Purkinje cell (primary cell): ENCODE data around the gene CNOT2. TPM values are rescaled to one million over a fixed set of nuclear protein-coding genes. Genes with fewer than 3 reads are reported as not detected.

Experiments
- polyA plus RNA-seq: library from polyadenylated mRNA; unstranded; fragments of >200 nt; fragmentation: Nextera tagmentation; gene quantifications from 2 replicates; pipeline ENCODE4 v1.2.1, GENCODE V29; 2014

CNOT2 gene
- 56.8 and 62.7 TPM in 2 replicates for polyA plus RNA-seq

DNA sequence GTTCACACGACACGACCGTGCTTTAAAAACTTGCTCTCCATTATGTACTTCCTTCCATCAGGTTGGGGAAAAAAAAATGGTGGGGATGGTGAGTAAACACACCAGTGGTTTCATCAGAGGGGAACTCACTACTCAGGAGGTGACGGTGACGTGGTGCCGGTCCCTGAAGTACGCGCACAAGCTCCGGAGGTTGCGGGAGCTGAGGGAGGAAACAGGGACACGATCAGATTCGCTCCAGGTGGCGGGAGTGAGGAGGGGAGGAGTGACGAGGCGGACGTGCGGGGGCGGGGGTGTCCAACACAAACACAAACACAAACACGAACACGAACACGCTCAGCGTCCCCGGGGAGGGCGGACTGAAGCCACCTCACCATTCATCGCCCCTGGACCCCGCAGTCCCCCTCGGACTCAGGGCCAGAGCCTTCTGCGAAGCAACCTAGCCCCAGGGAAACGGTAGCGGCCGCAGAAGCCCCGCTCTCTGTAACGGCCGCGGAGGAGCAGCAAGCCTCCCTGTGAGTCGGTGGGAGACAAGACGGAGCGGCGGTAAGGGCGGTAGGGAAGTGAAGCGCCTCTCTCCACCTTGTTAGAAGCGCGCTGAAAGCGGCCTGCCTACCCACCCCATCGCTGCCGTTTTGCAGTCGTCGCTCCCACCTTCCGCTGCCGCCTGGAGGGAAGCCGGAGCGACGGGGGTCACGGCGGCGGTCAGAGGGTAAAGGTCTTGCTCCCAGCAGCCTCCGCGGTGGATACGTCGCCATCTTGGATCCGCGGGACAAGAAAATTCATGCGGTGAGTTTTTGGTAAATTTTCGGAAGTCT, at the start of gene CNOT2:
Gene CNOT2, plus strand, starts transcription at position 739 of the 815 bp plus-strand sequence. CDS start 34,794 bp downstream, outside the sequence.

DNA sequence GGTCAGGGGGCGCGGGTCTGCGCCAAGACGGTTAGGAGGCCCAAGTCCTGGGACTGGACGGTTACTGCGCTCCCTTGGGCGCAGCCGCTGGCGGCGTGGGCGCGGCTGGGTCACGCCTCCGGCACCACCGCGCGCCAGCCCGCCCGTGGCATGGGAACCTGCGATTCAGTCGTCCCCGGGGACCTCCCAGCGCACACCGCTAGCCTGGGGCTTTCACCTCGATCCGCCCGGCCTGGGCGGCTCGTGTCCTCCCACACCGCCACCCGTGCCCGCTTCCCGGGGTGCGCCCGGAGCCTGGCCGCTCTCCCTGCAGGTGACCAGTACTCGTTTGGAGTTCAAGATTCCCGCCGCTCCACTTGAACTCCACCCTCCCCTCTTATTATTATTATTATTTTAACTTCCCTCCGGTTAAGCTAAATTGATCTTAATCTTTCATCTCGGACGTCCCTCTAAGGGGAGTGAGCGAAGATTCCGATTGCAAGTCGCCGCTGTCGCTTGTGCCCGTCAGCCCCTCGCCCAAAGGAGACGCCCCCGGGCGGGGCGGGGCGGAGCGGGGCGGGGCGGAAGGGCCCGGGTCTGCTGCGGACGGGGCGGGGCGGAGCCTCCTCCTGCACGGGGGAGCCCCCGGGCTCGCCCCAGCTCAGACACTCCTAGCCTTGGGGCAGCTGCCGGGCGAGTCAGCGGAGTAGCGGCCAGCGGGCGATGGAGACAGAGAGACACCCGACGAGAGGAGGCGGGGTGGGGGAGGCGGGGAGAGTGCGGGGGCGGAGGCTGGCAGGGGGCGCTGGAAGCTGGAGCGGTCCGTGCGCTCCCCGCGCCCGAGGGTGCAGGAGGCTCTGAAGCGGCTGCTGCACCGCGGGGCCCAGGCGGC, 122.7 kb downstream of the CNOT2 start, which contains the start of gene KCNMB4:
Gene KCNMB4, plus strand, starts transcription at position 643 of the 871 bp plus-strand sequence. CDS start 445 bp downstream, outside the sequence.

Other genes with a start within 250 kb of the CNOT2 start
- 55.6 and 86.5 TPM in 2 replicates for gene KCNMB4, start 122.9 kb downstream of the CNOT2 start, polyA plus RNA-seq